GM06990 (cell line): ENCODE results near the gene ZFYVE28.
"Not testable (repeated sequence)": the region's sequence is repeated elsewhere in the genome, so short reads cannot be mapped to it uniquely, and the experiment has no call there.

Source experiments
- DNase-seq: peaks from one replicate; pipeline ENCODE4 v3.0.0-alpha.2; 2011; ENCODE audit not compliant: insufficient read length; ENCODE audit errors: extremely low read depth
- H3K27me3 ChIP-seq: replicated peaks from 2 replicates; pipeline ENCODE4 v1.6.0; 2011; ENCODE audit warnings: low read length; ENCODE audit not compliant: control insufficient read depth, insufficient read depth
- H3K36me3 ChIP-seq: 2 replicates; pipeline ENCODE4 v1.5.1; 2011; ENCODE audit warnings: low read length; ENCODE audit not compliant: control insufficient read depth, insufficient read depth
- H3K4me3 ChIP-seq: replicated peaks from 2 replicates; pipeline ENCODE4 v1.5.1; 2011; ENCODE audit warnings: low read depth, mild to moderate bottlenecking, control low read depth, low read length
- TF ChIP-seq, protein P1 (sequence below): IDR thresholded peaks from 2 replicates; pipeline ENCODE4 v1.5.1; 2011; ENCODE audit warnings: low read length, control low read depth, mild to moderate bottlenecking, inconsistent platforms; ENCODE audit not compliant: insufficient read depth, poor library complexity, severe bottlenecking

Gene ZFYVE28

DNA sequence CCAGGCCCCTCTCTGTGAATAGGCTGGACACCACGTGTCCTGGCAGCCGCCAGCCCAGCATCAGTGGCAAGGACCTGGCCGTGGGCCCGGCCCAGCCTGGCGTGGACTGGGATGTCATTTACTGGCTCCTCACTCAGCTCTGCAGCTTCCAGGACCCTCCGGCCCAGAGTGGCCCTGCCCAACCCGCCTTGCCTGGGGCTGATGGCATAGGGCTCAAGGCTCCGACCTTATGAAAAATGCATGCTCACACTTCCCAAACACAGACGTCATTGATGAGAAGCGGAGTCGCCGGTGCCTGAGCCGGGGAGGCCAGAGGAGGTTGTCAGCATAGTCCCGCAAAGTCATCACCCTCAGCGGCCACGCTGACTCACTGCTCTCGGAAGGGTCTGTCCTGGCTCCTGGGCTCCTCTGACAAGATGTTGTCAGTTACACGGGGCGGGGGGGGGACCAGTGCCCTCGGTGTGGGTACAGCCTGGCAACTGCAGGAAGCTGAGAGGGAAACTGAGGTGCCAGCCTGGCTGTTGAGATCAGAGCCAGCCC lies 14.6 kb upstream of the ZFYVE28 start:
- Histone ChIP-seq H3K4me3 (no peak overlapping the region), H3K36me3 (no peaks in the 10 kb centered on the region), H3K27me3 (no peaks in the 10 kb centered on the region)
- TF ChIP-seq, protein P1, sequence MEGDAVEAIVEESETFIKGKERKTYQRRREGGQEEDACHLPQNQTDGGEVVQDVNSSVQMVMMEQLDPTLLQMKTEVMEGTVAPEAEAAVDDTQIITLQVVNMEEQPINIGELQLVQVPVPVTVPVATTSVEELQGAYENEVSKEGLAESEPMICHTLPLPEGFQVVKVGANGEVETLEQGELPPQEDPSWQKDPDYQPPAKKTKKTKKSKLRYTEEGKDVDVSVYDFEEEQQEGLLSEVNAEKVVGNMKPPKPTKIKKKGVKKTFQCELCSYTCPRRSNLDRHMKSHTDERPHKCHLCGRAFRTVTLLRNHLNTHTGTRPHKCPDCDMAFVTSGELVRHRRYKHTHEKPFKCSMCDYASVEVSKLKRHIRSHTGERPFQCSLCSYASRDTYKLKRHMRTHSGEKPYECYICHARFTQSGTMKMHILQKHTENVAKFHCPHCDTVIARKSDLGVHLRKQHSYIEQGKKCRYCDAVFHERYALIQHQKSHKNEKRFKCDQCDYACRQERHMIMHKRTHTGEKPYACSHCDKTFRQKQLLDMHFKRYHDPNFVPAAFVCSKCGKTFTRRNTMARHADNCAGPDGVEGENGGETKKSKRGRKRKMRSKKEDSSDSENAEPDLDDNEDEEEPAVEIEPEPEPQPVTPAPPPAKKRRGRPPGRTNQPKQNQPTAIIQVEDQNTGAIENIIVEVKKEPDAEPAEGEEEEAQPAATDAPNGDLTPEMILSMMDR = no peak
- DNase-seq = no peak

DNA sequence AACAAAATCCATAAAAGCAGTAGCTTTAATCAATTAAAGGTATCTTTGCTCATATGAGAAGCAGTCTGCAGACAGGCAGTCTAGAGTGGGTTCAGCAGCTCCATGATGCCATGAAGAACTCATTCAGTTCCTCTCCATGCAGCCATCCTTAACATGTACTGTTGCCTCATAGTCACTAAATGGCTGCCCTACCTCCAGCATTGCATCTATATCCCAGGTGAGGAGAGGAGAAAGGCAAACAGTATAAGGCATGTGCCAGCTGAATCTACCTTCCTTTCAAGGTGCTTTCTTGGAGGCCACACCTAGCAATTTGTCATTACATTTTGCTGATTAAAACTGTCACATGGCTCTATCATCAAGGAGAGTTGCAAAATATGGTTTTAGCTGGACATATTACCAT lies 13.6 kb upstream of the ZFYVE28 start:
- Histone ChIP-seq H3K27me3 (no peaks in the 10 kb centered on the region), H3K4me3 (no peak overlapping the region), H3K36me3 (no peaks in the 10 kb centered on the region)
- TF ChIP-seq, protein P1 = no peak
- no peak for DNase-seq

DNA sequence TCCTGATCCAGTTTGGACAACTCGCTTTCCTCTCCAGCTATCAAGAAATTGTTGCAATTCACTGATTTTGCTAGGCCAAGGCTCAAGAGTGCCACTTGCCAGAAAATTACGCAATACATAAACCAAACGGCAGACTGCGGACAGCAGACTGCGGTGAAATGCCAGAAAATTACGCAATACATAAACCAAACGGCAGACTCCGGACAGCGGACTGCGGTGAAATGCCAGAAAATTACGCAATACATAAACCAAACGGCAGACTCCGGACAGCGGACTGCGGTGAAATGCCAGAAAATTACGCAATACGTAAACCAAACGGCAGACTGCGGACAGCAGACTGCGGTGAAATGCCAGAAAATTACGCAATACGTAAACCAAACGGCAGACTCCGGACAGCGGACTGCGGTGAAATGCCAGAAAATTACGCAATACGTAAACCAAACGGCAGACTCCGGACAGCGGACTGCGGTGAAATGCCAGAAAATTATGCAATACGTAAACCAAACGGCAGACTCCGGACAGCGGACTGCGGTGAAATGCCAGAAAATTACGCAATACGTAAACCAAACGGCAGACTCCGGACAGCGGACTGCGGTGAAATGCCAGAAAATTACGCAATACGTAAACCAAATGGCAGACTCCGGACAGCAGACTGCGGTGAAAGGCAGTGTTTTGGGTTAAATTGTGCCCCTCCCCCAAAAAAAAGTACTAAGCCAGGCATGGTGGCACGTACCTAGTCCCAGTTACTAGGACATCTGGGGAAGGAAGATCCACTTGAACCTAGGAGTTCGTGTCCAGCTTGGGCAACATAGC lies 11.7 kb upstream of the ZFYVE28 start:
- H3K36me3 ChIP-seq, H3K4me3 ChIP-seq, DNase-seq, H3K27me3 ChIP-seq: not testable (repeated sequence)

GRCh38 chr4:2428496-2429213 lies 10.2 kb upstream of the ZFYVE28 start:
- TF ChIP-seq, protein P1 = no peak
- no peak for DNase-seq

GRCh38 chr4:2427383-2428334 lies 9.2 kb upstream of the ZFYVE28 start:
- H3K27me3 ChIP-seq = no peaks in the 10 kb centered on the region
- H3K36me3 ChIP-seq = no peaks in the 10 kb centered on the region
- TF ChIP-seq, protein P1 = no peak
- no peak for DNase-seq
- H3K4me3 ChIP-seq = no peak overlapping the region

More at GRCh38 chr4:2428496-2429213, 10.2 kb upstream of the ZFYVE28 start:
- no peak overlapping the region for H3K4me3 ChIP-seq
- no peaks in the 10 kb centered on the region for H3K27me3 ChIP-seq
- no peaks in the 10 kb centered on the region for H3K36me3 ChIP-seq
